COLO668 (cell line): Measurements from ENCODE around the gene C16orf54.
A peak's percentile ranks its signal among the peaks of the same experiment; 100 is the strongest.
"Not testable (repeated sequence)": the region's sequence is repeated elsewhere in the genome, so short reads cannot be mapped to it uniquely, and the experiment has no call there.

Experiments
- DNase-seq: peaks from one replicate; lab custom pipeline; 2025; ENCODE audit not compliant: unreplicated experiment; lab: John Stamatoyannopoulos, UW

The C16orf54 gene

DNA sequence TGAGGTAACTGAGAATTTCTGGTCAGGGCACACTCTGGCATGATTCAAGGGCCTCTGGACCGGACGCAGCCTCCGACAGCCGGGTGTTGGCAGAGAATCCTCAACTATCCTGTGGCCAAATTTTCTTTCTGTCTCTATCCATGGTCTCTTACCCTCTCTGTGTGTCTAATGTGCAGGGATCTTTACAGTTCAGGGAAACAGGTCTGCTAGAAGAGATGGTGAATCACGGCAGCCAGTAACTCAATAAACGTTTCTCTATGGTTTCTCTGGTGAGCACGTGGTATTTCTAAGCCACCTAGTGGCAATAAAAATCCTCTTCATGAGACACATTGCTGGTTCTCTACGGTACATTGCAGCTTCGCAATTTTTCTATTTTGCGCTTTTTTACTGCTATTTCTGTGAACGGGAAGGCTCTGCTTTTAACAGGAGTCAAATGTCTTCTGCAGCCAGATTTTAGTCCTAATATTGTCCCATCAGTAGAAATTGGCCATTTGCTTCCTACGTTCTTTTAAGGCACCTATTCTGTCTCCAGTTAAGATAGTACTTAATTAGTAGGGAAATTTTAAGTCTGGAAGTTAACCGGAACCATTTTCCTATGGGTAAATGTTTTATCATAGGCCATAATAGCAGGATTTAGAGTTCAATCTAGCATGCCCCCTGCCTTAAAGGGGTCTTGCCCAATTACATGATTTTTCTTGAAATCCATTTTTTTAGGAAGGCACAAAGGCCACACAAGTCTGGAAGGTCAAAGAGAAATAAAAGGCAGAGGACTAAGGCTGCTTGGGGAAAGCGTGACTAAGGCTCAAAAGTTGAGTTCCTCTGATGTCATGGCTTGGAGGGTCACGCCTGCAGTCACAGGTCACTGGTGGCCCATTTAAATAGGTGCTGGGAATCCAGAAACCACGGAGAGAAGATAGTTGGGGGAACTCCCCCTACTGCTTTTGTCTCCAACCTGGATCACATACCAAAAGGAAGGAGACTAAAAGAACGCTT lies 35.3 kb downstream of the C16orf54 start:
- no peak for DNase-seq

DNA sequence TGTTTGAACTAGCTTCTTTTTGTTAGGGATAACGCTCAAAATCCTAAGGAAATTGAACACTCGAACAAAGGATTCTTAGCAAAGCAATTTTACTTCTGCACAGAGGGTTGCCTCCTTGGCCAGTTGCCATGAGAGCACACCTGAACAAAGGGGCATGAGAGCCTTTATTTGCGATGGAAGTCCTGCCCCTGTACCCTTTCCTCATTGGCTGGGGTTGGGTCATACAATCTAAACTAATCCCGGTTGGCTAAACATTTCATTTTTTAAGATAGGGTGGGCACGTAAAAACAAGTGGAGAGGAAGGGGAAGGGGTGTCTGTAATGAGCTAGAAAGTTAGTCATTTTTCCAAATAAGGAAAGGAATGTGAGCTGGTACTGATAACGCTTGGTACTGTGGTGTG lies 36.1 kb downstream of the C16orf54 start:
- not testable (repeated sequence) for DNase-seq

GRCh38 chr16:29708917-29709600 lies 36.7 kb downstream of the C16orf54 start:
- no peak for DNase-seq

DNA sequence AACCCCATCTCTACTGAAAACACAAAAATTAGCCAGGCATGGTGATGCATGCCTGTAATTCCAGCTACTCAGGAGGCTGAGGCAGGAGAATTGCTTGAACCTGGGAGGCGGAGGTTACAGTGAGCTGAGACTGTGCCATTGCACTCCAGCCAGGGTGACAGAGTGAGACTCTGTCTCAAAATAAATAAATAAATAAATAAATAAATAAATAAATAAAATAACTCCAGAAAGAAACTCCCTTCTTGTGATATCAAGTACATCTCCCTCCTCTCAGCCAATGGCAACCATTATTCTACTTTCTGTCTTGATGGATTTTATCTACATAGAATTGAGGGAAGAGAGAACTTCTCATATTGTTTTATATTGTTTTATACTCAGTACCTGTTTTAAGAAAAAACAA lies 38.6 kb downstream of the C16orf54 start:
- DNase-seq, result not testable (repeated sequence)

DNA sequence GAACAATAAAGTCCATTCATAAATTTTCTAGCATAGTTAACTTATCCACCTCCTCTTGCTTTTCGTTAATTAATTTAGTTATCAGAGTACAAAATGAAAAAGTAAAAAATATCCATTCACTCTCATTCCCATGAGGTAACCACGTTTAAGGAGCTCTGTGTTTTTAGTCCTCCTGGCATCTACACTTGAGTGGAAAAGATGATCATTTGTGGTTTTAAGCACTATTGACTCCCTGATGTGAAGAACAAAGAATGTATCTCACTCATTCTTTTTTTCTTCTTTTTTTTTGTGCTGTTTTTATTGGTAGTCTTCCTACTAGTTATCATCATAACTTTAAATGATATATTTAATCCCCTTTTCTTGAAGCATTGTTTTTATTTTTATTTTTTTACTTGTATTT lies 40.8 kb downstream of the C16orf54 start:
- no peak for DNase-seq

GRCh38 chr16:29702269-29702668 lies 43.5 kb downstream of the C16orf54 start:
- no peak for DNase-seq

DNA sequence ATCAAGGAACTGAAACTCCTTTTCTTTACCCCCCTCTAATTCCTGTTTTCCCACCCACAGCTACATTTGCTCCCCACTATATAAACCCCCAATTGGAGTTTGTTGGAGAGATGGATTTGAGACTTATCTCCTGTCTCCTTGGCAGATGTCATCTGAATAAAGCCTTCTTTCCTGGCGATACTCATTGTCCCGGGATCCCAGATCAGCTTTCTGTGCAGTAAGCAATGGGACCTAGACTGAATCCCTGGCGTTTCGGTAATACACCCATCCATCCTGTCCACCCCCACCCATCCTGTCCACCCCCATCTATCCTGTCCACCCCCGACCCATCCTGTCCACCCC lies 44.6 kb downstream of the C16orf54 start:
- no peak for DNase-seq

GRCh38 chr16:29700253-29700987 lies 45.4 kb downstream of the C16orf54 start:
- peak; percentile 73 for DNase-seq

- DNase-seq, result no peak
These were observed 46.2 kb downstream of the C16orf54 start for GRCh38 chr16:29699324-29700219.

DNA sequence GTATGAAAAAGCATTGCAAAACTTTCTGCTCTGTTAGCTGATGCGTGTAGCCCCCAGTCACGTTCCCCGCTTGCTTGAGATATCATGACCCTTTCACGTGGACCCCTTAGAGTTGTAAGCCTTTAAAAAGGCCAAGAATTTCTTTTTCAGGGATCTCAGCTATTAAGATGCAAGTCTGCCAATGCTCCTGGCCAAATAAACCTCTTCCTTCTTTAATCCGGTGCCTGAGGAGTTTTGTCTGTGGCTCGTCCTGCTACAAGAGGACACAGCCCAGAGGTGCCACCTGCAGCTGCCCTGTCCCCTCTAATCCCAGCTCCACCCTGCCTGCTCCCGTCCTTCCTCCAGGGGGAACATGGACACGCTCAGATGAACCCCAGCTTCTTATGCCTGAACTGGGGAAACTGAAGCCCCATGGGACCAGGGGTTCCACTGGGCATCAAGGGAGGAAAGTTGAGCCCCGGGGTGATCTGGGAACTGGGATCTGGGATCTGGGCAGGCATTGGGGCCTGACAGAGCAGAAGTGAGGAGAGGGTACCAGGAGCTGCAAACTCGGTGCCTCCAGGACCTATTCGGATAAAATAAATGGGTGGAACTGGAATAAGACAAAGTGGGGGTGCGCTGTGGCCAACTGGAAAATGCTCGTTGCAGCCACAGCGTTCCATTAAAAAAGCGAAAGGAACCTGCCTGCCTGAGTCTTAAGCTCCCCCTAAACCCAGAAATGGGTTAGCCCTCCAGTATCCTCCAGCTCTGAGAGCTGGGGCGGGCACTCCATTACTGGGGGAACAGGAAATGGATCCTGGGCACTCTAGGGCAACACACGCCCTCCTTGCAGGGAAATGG lies 47.1 kb downstream of the C16orf54 start:
- DNase-seq, result no peak

GRCh38 chr16:29698042-29698441 lies 47.7 kb downstream of the C16orf54 start:
- DNase-seq, result no peak

- DNase-seq, result no peak
These were observed 48.4 kb downstream of the C16orf54 start for GRCh38 chr16:29697391-29697790.

- DNase-seq, result no peak
These were observed 48.9 kb downstream of the C16orf54 start for GRCh38 chr16:29696881-29697331.

- not testable (repeated sequence) for DNase-seq
These were observed 50.1 kb downstream of the C16orf54 start for GRCh38 chr16:29695675-29696074.

DNA sequence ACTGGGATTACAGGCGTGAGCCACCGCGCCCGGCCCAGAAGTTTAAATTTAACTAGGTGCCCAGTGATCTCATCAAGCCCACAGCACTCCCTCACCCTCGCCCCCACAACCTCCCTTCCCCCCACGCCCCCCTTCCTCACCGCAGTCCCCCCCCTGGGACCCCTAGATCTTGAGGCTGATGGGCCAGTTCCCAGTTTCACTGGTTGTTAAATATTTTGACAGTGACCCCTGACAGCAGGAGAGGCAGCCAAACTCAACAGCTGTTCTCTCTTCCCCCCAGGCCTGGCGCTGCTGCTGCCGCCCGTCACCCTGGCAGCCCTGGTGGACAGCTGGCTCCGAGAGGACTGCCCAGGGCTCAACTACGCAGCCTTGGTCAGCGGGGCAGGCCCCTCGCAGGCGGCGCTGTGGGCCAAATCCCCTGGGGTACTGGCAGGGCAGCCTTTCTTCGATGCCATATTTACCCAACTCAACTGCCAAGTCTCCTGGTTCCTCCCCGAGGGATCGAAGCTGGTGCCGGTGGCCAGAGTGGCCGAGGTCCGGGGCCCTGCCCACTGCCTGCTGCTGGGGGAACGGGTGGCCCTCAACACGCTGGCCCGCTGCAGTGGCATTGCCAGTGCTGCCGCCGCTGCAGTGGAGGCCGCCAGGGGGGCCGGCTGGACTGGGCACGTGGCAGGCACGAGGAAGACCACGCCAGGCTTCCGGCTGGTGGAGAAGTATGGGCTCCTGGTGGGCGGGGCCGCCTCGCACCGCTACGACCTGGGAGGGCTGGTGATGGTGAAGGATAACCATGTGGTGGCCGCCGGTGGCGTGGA lies 51.2 kb downstream of the C16orf54 start:
- no peak for DNase-seq

DNA sequence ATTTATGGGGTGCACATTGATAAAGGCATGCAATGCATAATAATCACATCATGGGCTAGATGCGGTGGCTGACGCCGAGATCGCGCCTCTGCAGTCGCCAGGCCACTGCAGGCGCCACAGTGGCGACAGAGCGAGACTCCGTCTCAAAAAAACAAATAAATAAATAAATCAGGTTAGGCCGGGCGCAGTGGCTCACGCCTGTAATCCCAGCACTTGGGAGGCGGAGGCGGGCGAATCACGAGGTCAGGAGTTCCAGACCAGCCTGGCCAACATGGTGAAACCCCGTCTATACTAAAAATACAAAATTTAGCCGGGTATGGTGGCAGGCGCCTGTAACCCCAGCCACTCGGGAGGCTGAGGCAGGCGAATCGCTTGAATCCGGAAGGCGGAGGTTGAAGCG lies 53.2 kb downstream of the C16orf54 start:
- not testable (repeated sequence) for DNase-seq
